Dendritic cell treated with granulocyte-macrophage colony-stimulating factor and Interleukin-4, amounts not matched to agents 40 ng/mL and 50 ng/mL, for 4 days (primary cell): ENCODE data around the gene MICB.
"Not testable (repeated sequence)": the region's sequence is repeated elsewhere in the genome, so short reads cannot be mapped to it uniquely, and the experiment has no call there.

Experiments
- H3K27ac Mint-ChIP-seq: one replicate; pipeline ENCODE4 v1.8.0; 2022; ENCODE audit warnings: mild to moderate bottlenecking, mixed read lengths
- H3K27me3 Mint-ChIP-seq: one replicate; pipeline ENCODE4 v1.8.0; 2022; ENCODE audit warnings: mild to moderate bottlenecking, mixed read lengths
- H3K36me3 Mint-ChIP-seq: one replicate; pipeline ENCODE4 v1.8.0; 2022; ENCODE audit warnings: low read depth, mixed read lengths
- H3K4me1 Mint-ChIP-seq: one replicate; pipeline ENCODE4 v1.8.0; 2022; ENCODE audit warnings: low read depth, mixed read lengths
- H3K4me3 Mint-ChIP-seq: one replicate; pipeline ENCODE4 v1.8.0; 2022; ENCODE audit warnings: mild to moderate bottlenecking, moderate library complexity, mixed read lengths
- H3K9me3 Mint-ChIP-seq: one replicate; pipeline ENCODE4 v1.8.0; 2022; ENCODE audit warnings: mixed read lengths
- intact Hi-C: fragments of 100-400 bp; cut with micrococcal nuclease; formaldehyde crosslinking; loops from one replicate; pipeline ENCODE4 v1.15.0; 2022

Gene MICB

GRCh38 chr6:31546339-31546957, 48.5 kb downstream of the MICB start, which contains the start of gene ATP6V1G2:
Gene ATP6V1G2, minus strand, starts transcription at chr6:31546608. Its CDS starts 49 bp downstream, at chr6:31546559.
- peaks cover 34% of the 10 kb centered on the region for H3K4me1 Mint-ChIP-seq
- peak within 1 kb of the TSS; percentile 77 for H3K4me3 Mint-ChIP-seq
- no peaks in the 10 kb centered on the region for H3K9me3 Mint-ChIP-seq
- peak within 1 kb of the TSS; percentile 80 for H3K27ac Mint-ChIP-seq
- H3K27me3 Mint-ChIP-seq, result no peaks in the 10 kb centered on the region
- intact Hi-C loops, result loop anchor here (2.0 to 5.0 kb wide), 2 partner anchors 52 to 286 kb away; no protein-coding TSS in a partner anchor
- peaks cover 29% of the 10 kb centered on the region for H3K36me3 Mint-ChIP-seq

DNA sequence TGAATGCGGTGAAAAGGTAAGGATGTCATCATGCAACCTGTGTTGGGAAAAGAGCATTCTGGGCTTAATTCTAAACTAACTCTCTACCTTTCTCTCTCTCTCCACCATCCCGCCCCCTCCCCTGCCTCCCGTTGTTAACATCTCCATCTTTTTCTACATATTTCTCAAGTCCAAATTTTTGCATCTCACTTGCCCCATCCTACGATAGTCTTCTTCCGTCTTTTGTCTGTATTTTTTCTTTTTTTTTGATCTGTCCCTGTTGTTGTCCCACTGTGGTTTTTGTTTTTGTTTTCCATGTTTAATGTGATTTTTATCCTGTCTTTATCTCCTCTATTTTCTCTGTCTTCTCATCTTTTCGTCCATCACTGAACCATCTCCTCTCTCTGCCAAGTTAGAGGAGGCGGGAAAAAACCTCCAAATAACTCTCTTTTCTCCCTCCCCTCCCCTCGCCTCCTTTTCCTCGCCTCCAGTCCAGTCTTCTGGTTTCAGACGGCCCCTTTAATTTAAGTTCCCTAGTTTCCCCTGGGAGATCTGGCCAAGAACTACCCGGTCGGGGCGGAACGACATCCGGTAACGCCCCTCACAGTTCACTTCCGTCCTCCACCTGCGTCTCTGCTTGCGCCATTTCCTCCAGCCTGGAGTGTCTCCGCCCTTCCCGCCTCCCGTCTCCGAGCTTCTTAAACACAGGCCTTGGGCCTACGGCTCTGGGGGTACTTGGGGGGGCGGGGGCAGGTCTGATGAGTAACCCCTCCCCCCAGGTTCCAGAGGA, 49.2 kb downstream of the MICB start, which contains the start of gene NFKBIL1:
TSS of gene NFKBIL1 (plus strand) at position 651 of the 769 bp plus-strand sequence. CDS start at position 738, 87 bp downstream.
- Mint-ChIP-seq H3K27ac (peak within 1 kb of the TSS; percentile 80), H3K4me1 (peaks cover 34% of the 10 kb centered on the region), H3K9me3 (no peaks in the 10 kb centered on the region), H3K27me3 (no peaks in the 10 kb centered on the region), H3K4me3 (peak within 1 kb of the TSS; percentile 77), H3K36me3 (peaks cover 28% of the 10 kb centered on the region)
- intact Hi-C loops, result loop anchor here (2.0 to 5.0 kb wide), 2 partner anchors 52 to 285 kb away; no protein-coding TSS in a partner anchor

DNA sequence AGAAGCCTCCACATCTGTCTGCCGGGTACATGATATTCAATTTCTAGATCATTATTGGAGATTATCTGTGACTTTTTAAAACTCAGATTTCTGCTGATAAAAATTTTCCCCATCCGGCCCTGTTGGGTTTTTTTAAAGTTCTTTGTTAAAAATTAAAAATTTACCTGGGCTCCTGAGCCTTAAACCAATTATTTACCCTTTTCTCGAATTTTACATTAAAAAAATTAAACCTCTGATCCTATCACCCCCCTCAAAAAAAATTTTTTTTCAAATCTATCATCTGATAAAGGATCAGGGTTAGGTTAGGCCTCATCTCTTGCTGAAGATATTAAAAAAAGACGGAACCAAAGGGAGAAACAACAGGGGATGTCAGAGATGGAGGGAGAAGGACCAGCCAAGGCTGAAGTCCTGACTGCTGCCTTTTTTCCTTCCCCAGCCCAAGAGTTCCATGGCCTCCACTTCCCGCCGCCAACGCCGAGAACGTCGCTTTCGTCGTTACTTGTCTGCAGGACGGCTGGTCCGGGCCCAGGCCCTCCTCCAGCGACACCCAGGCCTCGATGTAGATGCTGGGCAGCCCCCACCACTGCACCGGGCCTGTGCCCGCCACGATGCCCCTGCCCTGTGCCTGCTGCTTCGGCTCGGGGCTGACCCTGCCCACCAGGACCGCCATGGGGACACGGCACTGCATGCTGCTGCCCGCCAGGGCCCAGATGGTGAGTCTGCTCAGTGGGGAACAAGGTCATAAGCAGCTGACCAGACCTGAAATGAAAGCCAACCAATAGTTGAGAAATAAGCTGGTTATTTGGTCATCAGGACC, 50.0 kb downstream of the MICB start:
- no peaks in the 10 kb centered on the region for H3K27me3 Mint-ChIP-seq
- H3K27ac Mint-ChIP-seq, result peak overlapping the region; percentile 80
- H3K36me3 Mint-ChIP-seq, result peaks cover 31% of the 10 kb centered on the region
- H3K4me1 Mint-ChIP-seq, result peaks cover 34% of the 10 kb centered on the region
- intact Hi-C loops, result loop anchor here (2.0 to 5.0 kb wide), 2 partner anchors 53 to 284 kb away; no protein-coding TSS in a partner anchor
- H3K4me3 Mint-ChIP-seq, result peak overlapping the region; percentile 77
- H3K9me3 Mint-ChIP-seq, result no peaks in the 10 kb centered on the region

GRCh38 chr6:31548544-31548873, 50.6 kb downstream of the MICB start:
- Mint-ChIP-seq H3K4me1 (peaks cover 34% of the 10 kb centered on the region), H3K27me3 (no peaks in the 10 kb centered on the region), H3K27ac (peak overlapping the region; percentile 80), H3K4me3 (peak overlapping the region; percentile 77), H3K9me3 (no peaks in the 10 kb centered on the region), H3K36me3 (peaks cover 37% of the 10 kb centered on the region)
- intact Hi-C loops, result loop anchor here (5.0 kb wide), 1 partner anchor 284 kb away; no protein-coding TSS in a partner anchor

DNA sequence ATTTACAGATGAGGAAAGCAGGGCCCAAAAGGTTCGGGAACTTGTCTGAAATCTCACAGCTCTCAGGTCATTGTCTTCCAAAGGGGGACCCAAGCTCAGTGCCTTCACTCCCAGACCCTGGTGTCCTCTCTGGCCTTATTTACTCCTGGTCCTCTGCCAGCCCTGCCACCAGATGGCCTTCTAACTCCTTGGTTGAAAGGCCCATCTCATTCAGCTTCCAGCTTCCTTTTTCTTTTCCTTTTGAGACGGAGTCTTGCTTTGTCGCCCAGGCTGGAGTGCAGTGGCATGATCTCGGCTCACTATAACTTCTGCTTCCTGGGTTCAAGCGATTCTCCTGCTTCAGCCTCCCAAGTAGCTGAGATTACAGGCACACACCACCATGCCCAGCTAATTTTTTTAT, 53.4 kb downstream of the MICB start:
- H3K9me3 Mint-ChIP-seq, H3K4me3 Mint-ChIP-seq, H3K27me3 Mint-ChIP-seq: not testable (repeated sequence)
- peaks cover 47% of the 10 kb centered on the region for H3K36me3 Mint-ChIP-seq
- intact Hi-C loops, result loop anchor here (1.0 kb wide), 1 partner anchor 47 kb away; no protein-coding TSS in a partner anchor
- H3K4me1 Mint-ChIP-seq, result peaks cover 30% of the 10 kb centered on the region
- H3K27ac Mint-ChIP-seq, result peak overlapping the region; percentile 41

DNA sequence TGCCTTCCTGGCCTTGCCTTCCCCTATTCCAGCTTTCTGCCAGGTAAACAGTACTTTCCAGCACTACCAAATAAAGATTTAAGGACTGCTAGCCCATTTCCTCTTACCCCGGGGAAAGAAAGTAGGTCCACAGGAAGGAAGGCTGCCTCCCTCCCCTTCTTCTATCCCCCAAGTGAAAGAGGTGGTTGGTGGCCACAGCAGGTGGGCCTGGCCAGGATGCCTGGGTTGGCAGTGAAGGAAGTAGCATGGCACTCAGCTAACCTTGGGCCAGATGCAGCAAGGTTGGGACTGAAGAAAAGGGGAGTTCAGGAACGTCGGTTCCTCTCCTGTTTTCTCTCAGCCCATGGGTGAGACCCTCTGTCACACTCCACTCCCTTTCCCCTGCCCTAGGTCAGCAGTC, 58.4 kb downstream of the MICB start:
- no peaks in the 10 kb centered on the region for H3K27me3 Mint-ChIP-seq
- intact Hi-C loops, result no loop called here
- no peak overlapping the region for H3K4me3 Mint-ChIP-seq
- no peak overlapping the region for H3K27ac Mint-ChIP-seq
- peaks cover 47% of the 10 kb centered on the region for H3K36me3 Mint-ChIP-seq
- no peaks in the 10 kb centered on the region for H3K9me3 Mint-ChIP-seq
- peaks cover 51% of the 10 kb centered on the region for H3K4me1 Mint-ChIP-seq

- Mint-ChIP-seq H3K4me1 (peaks cover 62% of the 10 kb centered on the region), H3K27me3 (no peaks in the 10 kb centered on the region), H3K27ac (peak overlapping the region; percentile 89), H3K4me3 (peak overlapping the region; percentile 61), H3K9me3 (no peaks in the 10 kb centered on the region), H3K36me3 (peaks cover 39% of the 10 kb centered on the region)
- intact Hi-C loops, result no loop called here
Observed at GRCh38 chr6:31557443-31558317, 59.7 kb downstream of the MICB start.

GRCh38 chr6:31558318-31558625, 60.3 kb downstream of the MICB start:
- H3K27ac Mint-ChIP-seq, result peak overlapping the region; percentile 89
- intact Hi-C loops, result no loop called here
- peaks cover 68% of the 10 kb centered on the region for H3K4me1 Mint-ChIP-seq
- peak overlapping the region; percentile 61 for H3K4me3 Mint-ChIP-seq
- no peaks in the 10 kb centered on the region for H3K9me3 Mint-ChIP-seq
- H3K36me3 Mint-ChIP-seq, result peaks cover 35% of the 10 kb centered on the region
- no peaks in the 10 kb centered on the region for H3K27me3 Mint-ChIP-seq

DNA sequence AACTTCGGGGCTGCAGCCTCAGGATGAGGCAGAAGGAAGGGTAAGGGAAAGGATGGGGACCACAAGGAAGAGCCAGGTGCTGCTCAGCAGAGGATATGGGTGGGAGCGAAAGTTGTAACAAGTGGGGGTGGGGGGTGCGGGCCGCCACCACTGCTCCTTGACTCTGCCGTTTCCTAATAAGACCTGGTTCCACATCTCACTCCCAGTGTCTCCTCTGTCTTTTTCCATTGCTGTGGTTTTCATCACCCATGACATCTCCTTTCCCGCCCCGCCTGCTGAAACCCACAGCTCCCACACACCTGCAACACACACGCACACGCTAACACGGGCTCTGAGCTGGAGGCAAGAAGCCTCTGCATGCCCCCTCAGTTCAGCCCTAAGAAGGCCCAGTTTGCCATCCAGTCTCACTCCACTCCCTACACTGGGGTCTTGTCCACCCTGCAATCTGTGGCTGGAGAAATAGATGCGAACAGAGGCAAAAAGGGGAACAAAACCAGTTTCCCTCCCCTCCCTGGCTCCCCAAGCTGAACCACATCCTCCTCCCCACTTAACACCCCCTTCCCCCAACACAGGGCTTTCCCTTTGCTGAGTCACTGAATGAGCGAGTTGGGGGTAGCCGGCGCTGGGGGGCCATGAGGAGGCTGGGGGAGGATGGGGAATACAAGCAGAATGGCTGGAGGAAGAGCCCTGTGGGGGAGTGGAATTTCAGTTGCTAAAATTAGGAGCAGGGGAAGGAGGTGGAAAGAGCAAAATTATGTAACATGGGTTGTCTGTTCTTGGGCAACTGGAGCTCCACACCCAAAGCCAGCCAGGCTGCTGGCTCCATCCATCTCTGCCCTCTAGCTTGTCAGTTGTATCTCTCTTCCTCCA, 60.9 kb downstream of the MICB start:
- Mint-ChIP-seq H3K27me3 (no peaks in the 10 kb centered on the region), H3K9me3 (no peaks in the 10 kb centered on the region), H3K36me3 (peaks cover 32% of the 10 kb centered on the region), H3K4me1 (peaks cover 73% of the 10 kb centered on the region), H3K27ac (peak overlapping the region; percentile 89), H3K4me3 (peak overlapping the region; percentile 61)
- intact Hi-C loops, result no loop called here

GRCh38 chr6:31559606-31559957, 61.6 kb downstream of the MICB start:
- Mint-ChIP-seq H3K36me3 (peaks cover 25% of the 10 kb centered on the region), H3K4me3 (peak overlapping the region; percentile 61)
- intact Hi-C loops, result no loop called here

GRCh38 chr6:31559958-31560696, 62.2 kb downstream of the MICB start:
- Mint-ChIP-seq H3K4me3 (peak overlapping the region; percentile 61), H3K4me1 (peaks cover 76% of the 10 kb centered on the region), H3K36me3 (peaks cover 23% of the 10 kb centered on the region), H3K9me3 (no peaks in the 10 kb centered on the region), H3K27ac (peak overlapping the region; percentile 89), H3K27me3 (no peaks in the 10 kb centered on the region)
- intact Hi-C loops, result no loop called here

More at GRCh38 chr6:31559606-31559957, 61.6 kb downstream of the MICB start:
- no peaks in the 10 kb centered on the region for H3K9me3 Mint-ChIP-seq
- H3K27me3 Mint-ChIP-seq, result no peaks in the 10 kb centered on the region
- peak overlapping the region; percentile 89 for H3K27ac Mint-ChIP-seq
- H3K4me1 Mint-ChIP-seq, result peaks cover 76% of the 10 kb centered on the region

GRCh38 chr6:31560697-31561058, 62.7 kb downstream of the MICB start:
- H3K4me3 Mint-ChIP-seq, result peak overlapping the region; percentile 13
- H3K36me3 Mint-ChIP-seq, result peaks cover 23% of the 10 kb centered on the region
- H3K9me3 Mint-ChIP-seq, result no peaks in the 10 kb centered on the region
- H3K27ac Mint-ChIP-seq, result peak overlapping the region; percentile 89
- no peaks in the 10 kb centered on the region for H3K27me3 Mint-ChIP-seq
- peaks cover 76% of the 10 kb centered on the region for H3K4me1 Mint-ChIP-seq
- intact Hi-C loops, result no loop called here
